ENCODE measurements around the gene NRP2. TPM values are rescaled to one million over a fixed set of nuclear protein-coding genes. Genes with fewer than 3 reads are reported as not detected.

Gene NRP2
- total RNA-seq, 2 donors from 2014 or later = 69.7 to 92.4 TPM

DNA sequence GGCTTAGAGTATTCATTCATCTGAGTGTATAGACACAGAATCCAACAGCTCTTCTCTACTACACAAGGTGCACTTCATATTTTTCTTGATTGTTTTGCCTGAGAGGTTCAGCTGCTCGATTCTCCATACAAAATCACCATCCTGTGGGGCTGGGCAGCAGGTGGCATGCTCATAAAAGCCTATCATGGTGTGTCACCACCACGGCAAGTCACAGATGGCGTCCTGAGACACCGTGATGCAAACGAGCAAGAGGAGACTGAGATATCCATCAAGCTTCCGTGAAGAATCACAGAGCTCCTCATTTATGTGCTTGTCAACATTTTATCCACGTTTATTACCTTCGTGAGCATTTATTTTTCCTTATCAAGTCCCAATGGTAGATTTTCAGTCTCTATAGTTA is 22.4 kb upstream of the NRP2 start:
- H3K27ac ChIP-seq (ENCODE audit: low read depth, low read length) = no peak overlapping the region

DNA sequence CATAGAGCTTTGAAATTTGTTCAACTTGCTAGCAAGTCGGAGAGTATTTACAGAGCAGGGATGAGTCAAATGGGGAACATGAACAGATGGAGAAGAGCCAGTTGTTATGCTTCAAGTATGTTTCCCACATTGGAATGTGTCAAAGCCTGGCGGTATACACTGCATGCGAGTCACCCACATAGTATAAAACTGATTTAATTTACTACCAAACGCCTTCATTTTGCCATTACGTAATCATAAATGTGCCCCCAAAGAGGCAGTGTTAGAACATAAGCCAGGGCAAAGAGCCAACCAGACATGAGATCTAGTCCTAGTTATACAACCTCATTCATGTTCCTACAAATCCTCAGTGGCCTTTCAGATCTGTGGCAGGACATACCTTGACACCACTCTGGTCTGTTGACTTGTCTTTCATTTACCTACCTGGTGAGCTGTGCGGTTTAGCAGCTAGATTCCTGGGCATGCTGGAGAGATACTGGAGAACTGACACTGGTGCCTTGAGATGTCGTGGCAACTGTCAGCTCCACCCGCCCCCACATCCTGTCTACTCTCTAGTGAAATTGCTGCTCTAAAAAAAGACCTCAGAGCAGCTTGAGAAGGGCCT is 21.7 kb upstream of the NRP2 start:
- TF ChIP-seq, protein P1, sequence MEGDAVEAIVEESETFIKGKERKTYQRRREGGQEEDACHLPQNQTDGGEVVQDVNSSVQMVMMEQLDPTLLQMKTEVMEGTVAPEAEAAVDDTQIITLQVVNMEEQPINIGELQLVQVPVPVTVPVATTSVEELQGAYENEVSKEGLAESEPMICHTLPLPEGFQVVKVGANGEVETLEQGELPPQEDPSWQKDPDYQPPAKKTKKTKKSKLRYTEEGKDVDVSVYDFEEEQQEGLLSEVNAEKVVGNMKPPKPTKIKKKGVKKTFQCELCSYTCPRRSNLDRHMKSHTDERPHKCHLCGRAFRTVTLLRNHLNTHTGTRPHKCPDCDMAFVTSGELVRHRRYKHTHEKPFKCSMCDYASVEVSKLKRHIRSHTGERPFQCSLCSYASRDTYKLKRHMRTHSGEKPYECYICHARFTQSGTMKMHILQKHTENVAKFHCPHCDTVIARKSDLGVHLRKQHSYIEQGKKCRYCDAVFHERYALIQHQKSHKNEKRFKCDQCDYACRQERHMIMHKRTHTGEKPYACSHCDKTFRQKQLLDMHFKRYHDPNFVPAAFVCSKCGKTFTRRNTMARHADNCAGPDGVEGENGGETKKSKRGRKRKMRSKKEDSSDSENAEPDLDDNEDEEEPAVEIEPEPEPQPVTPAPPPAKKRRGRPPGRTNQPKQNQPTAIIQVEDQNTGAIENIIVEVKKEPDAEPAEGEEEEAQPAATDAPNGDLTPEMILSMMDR (conservative IDR thresholded peaks at IDR 0.05) = no peak
- Histone ChIP-seq H3K27me3 (ENCODE audit: control insufficient read depth, insufficient read depth, low read length, poor library complexity, severe bottlenecking) (peaks cover 37% of the 10 kb centered on the region), H3K4me3 (ENCODE audit: low read length) (no peak overlapping the region), H3K4me1 (ENCODE audit: control insufficient read depth, insufficient read depth, low read length) (no peaks in the 10 kb centered on the region), H3K9me3 (ENCODE audit: control insufficient read depth, low read length) (no peaks in the 10 kb centered on the region), H3K36me3 (ENCODE audit: control insufficient read depth, insufficient read depth, low read length) (no peaks in the 10 kb centered on the region), H3K9ac (ENCODE audit: extremely low read depth, low read length, poor library complexity, severe bottlenecking) (no peak overlapping the region), H3K27ac (ENCODE audit: low read depth, low read length) (no peak overlapping the region)
- DNase-seq = no peak
- H3K36me3 Mint-ChIP-seq (ENCODE audit: low read depth) = no peaks in the 10 kb centered on the region
- no peak overlapping the region for H3K4me3 Mint-ChIP-seq
- WGBS, 2 experiments (ENCODE audit: insufficient coverage in 1 of 2, insufficient read length in 1 of 2) = 85 to 94% methylated on average over 8 of the region's 8 CpGs
- H3K9me3 Mint-ChIP-seq = peaks cover 5% of the 10 kb centered on the region
- H3K27me3 Mint-ChIP-seq (ENCODE audit: insufficient read depth) = peaks cover 21% of the 10 kb centered on the region
- H3K4me1 Mint-ChIP-seq = no peaks in the 10 kb centered on the region
- H3K27ac Mint-ChIP-seq = no peak overlapping the region

More for the DNA sequence above, 22.4 kb upstream of the NRP2 start:
- Histone ChIP-seq H3K4me3 (ENCODE audit: low read length) (no peak overlapping the region), H3K9me3 (ENCODE audit: control insufficient read depth, low read length) (no peaks in the 10 kb centered on the region), H3K9ac (ENCODE audit: extremely low read depth, low read length, poor library complexity, severe bottlenecking) (no peak overlapping the region), H3K4me1 (ENCODE audit: control insufficient read depth, insufficient read depth, low read length) (no peaks in the 10 kb centered on the region), H3K36me3 (ENCODE audit: control insufficient read depth, insufficient read depth, low read length) (no peaks in the 10 kb centered on the region), H3K27me3 (ENCODE audit: control insufficient read depth, insufficient read depth, low read length, poor library complexity, severe bottlenecking) (peaks cover 37% of the 10 kb centered on the region)
- Mint-ChIP-seq H3K36me3 (ENCODE audit: low read depth) (no peaks in the 10 kb centered on the region), H3K9me3 (no peaks in the 10 kb centered on the region), H3K4me3 (no peak overlapping the region), H3K4me1 (no peaks in the 10 kb centered on the region), H3K27ac (no peak overlapping the region), H3K27me3 (ENCODE audit: insufficient read depth) (peaks cover 21% of the 10 kb centered on the region)
- 81 to 94% methylated on average over 6 to 8 of the region's 8 CpGs for WGBS, 2 experiments (ENCODE audit: insufficient coverage in 1 of 2, insufficient read length in 1 of 2)
- TF ChIP-seq, protein P1 (conservative IDR thresholded peaks at IDR 0.05) = no peak
- no peak for DNase-seq

DNA sequence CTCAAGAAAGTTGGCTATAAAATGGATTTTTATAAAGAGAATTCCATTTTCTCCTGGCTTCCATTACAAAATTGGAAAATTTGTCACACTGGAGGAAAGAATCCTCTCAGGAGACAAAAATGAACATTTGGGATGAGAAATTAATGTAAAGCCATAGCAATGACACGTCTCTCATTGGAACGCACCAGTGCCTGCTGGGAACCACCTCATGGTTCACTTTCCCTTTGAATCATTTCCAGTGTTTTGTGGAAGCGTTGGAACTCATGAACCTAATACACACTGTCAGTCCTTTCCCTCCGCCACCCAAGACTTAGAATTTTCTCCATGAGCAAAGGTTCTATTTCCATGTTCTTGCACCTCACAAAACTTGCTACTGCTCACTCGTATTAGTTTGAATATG is 21.0 kb upstream of the NRP2 start:
- Mint-ChIP-seq H3K27ac (no peak overlapping the region), H3K36me3 (ENCODE audit: low read depth) (no peaks in the 10 kb centered on the region), H3K4me1 (no peaks in the 10 kb centered on the region), H3K27me3 (ENCODE audit: insufficient read depth) (peaks cover 19% of the 10 kb centered on the region), H3K4me3 (no peak overlapping the region), H3K9me3 (peaks cover 6% of the 10 kb centered on the region)
- 91 to 92% methylated on average over 4 to 5 of the region's 5 CpGs for WGBS, 2 experiments (ENCODE audit: insufficient coverage in 1 of 2, insufficient read length in 1 of 2)
- Histone ChIP-seq H3K36me3 (ENCODE audit: control insufficient read depth, insufficient read depth, low read length) (no peaks in the 10 kb centered on the region), H3K4me3 (ENCODE audit: low read length) (no peak overlapping the region), H3K27me3 (ENCODE audit: control insufficient read depth, insufficient read depth, low read length, poor library complexity, severe bottlenecking) (peaks cover 37% of the 10 kb centered on the region), H3K4me1 (ENCODE audit: control insufficient read depth, insufficient read depth, low read length) (no peaks in the 10 kb centered on the region), H3K9me3 (ENCODE audit: control insufficient read depth, low read length) (peaks cover 4% of the 10 kb centered on the region), H3K9ac (ENCODE audit: extremely low read depth, low read length, poor library complexity, severe bottlenecking) (no peak overlapping the region), H3K27ac (ENCODE audit: low read depth, low read length) (no peak overlapping the region)
- no peak for DNase-seq
- TF ChIP-seq, protein P1 (conservative IDR thresholded peaks at IDR 0.05) = no peak

All from endodermal cell (in vitro differentiated cells).